Activated CD4-positive, alpha-beta T cell treated with anti-CD3 and anti-CD28 coated beads, Interleukin-2, amount 50 U/mL, for 48 hours (primary cell): Measurements from ENCODE around the gene KPNA3.
"Not testable (repeated sequence)": the region's sequence is repeated elsewhere in the genome, so short reads cannot be mapped to it uniquely, and the experiment has no call there.

Source experiments
- DNase-seq, 2 experiments: peaks; one replicate each; pipeline ENCODE4 v3.0.0-alpha.2; 2020

The KPNA3 gene

DNA sequence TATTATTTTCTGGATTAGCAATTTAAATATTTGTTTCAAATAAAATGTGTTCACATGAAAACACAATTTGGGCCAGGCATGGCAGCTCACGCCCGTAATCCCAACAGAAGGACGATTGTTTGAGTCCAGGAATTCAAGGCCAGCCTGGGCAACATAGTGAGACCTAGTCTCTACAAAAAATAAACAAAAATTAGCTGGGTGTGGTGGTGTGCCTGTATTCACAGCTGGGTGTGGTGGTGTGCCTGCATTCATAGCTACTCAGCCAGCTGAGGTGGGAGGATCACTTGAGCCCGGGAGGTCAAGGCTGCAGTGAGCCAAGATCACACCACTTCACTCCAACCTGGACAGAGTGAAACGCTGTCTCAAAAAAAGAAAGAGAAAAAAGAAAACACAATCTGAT is 46.4 kb downstream of the KPNA3 start:
- DNase-seq, result no peak

DNA sequence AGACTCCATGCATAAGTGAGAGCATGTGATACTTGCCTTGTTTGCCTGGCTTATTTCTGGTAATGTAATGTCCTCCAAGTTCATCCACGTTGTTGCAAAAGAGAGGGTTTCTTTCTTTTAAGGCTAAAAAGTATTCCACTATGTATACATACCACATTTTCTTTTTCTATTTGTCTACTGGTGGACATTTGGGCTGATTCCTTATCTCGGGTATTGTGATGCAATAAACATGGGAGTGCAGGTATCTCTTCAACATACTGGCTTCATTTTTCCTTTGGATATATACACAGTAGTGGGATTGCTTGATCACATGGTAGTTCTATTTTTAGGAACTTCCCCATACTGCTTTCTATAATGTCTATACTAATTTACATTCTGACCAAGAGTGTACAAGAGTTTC is 51.6 kb downstream of the KPNA3 start:
- DNase-seq, result no peak

DNA sequence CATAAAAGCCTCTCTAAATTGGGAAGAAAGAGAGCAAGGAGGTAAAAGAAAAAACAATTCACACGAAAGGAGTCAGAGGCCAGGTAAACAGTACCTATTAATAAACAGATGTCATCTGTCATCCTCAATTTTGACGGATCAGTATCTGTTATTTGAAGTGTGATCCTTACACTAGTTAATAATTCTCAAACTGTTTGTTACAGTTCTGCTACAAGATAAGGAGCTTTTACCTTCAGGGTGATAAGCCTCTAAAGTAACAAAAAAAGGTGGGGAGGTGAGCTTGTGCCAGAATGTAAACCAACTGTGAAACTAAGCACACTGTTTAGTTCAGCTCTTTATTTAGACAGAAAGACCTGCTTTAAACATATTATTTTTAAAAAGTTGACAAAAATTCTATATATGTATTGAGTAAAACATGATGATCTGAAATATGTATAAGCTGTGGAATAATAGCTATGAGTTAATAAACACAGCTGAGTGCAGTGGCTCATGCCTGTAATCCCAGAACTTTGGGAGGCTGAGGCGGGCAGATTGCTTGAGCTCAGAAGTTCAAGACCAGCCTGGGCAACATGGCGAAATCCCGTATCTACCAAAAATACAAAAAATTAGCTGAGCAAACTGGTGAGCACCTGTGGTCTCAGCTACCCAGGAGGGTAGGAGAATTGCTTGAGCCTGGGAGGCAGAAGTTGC is 52.8 kb downstream of the KPNA3 start:
- DNase-seq, result no peak

DNA sequence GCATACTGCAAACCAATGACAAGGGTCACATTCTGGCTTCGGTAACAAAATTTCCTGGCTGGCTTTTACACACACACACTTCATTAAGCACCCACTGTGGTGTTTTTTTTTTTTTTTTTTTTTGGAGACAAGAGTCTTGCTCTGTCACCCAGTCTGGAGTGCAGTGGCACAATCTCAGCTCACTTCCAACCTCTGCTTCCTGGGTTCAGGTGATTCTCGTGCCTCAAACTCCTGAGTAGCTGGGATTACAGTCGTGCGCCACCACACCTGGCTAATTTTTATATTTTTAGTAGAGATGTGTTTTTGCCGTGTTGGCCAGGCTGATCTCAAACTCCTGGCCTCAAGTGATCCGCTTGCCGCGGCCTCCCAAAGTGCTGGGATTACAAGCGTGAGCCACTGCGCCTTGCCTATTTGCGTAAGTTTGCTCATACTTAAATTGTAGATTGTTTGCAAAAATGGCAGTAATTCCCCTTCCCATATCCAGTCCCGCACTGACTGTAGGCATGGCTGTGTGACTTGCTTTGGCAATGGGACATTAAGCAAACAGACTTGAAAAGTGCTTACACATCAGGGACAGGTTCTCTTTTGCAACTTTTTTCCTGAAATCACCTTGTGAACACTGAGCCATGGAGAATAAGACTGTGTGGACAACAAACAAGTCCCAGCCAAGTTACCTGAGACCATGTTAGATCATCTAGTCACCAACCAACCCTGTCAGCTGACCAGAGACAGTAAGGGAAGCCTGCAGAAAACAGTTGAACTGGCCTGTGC is 59.1 kb downstream of the KPNA3 start:
- DNase-seq, result no peak

DNA sequence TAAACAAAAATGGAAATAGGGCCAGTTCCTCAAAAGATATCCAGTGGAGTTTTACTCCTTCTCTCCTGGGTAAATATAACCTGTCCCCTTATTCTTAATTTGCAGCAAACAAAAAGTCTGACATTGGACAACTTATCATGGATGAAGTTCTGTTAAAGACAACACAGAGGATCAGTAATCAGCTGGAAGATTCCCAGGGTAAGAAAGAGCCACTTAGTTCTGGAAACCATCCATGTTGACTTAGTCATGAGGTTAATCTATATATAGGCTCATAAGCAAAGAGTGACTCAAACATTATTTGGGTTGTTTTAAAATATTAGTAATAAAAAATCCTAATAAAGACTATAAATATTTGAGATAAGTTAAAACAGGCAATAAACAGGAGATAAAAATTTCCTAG is 60.7 kb downstream of the KPNA3 start:
- no peak for DNase-seq

DNA sequence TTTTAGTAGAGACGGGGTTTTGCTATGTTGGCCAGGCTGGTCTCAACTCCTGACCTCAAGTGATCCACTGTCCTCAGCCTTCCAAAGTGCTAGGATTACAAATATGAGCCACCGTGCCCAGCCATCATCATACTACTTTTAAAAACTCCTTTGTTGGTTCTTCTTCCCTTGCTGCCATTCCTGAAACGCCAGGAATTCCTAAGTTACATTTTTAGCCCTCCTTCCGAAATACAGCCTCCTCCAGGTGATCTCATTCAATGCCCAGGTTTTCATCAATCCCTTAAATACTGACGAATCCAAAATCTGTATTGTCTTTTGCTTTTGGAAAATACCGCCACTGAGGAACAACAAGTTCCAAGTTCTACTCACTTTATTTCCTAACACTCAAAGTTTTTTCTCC is 75.9 kb downstream of the KPNA3 start:
- no peak for DNase-seq

DNA sequence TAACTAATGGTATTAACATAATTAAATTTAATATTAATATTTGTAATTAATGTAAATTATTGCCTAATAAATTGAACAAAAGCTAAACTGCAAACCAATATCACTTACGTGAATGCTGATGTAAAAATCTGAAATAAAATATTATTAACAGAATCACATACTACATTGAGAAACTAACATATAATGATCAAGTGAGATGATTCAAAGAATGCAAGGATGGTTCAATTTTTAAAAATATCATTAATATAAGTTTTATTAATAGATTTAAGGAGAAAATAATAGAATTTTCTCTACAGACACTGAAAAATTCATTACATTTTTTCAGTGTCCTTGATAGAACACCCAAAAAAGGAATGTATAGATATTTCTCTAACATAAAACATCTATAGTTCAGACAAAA is 77.7 kb downstream of the KPNA3 start:
- no peak for DNase-seq

DNA sequence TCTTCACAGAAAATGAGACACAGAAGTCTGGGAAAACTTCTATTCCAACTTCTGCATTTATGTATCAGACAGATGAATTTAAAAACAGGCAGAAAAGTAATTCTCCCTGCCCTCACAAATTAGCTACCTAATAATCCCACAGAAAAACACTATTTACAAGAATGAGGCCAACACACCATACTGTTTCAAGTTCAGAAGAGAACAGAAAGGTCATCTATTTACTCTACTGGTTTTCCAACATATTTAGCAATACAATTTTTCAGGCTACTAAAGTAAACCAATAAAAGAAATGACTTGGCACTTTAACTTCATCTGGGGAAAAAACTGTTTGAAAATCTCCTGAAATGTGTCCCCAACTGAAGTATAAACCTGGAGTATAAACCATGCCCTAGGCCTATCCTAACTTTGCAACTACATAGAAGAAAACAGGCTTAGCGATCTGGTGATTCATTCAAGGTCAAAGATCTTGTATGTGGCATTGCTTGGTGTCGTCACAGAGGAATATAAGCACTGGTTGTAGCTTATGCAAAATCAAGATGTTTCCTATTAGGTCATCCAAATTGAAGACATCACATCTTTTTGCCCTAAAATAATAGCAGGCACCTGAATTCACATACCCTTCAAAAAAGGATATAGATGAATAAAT is 81.1 kb downstream of the KPNA3 start:
- no peak for DNase-seq

DNA sequence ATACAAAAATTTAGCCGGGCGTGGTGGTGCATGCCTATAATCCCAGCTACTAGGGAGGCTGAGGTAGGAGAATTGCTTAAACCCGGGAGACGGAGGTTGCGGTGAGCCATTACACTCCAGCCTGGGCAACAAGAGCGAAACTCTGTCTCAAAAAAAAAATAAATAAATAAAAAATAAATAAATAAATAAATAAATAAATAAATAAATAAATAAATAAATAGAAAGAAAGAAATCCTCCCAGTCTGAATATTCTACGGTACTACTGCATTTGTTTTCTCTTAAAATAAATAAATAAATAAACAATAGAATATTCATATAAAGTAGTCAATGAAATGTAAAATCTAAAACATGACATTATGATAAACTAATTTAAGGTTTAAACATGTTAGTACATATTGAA is 88.2 kb downstream of the KPNA3 start:
- not testable (repeated sequence) for DNase-seq

DNA sequence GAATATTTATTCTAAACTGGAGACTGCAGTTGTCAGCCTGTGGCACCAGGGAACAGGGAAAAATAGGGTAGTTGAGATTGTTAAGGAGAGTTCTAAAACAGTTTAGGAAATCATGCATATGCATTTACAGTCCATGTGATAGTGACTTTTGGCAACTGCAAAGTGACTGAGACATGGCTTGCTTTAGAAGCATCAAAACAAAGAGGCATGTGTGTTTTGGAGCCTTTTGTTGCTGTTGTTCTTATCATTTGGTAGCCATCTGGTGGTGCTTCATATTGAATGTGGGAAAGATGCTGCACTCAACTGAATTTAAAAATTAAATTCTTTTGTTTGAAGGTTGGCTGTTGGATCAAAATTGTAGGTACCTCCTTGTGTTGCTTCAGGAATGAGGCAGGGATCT is 91.0 kb downstream of the KPNA3 start:
- DNase-seq, result no peak

DNA sequence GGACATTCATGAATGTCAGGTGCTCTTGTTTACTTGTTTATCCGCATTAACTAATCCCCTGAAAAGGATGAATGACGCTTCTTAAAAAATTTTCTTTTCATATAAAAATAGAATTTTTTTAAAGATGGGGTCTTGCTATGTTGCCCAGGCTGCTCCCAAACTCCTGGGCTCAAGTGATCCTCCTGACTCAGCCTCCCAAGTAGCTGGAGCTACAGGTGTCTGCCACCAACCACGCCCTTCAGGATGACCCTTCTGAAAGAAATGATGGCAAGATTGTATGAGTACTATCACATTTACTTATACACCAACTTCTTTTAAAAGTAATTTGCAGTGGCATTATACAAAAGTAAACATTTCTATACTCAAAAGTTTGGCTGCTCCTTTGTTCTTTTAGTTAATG is 95.0 kb downstream of the KPNA3 start:
- DNase-seq, result no peak

DNA sequence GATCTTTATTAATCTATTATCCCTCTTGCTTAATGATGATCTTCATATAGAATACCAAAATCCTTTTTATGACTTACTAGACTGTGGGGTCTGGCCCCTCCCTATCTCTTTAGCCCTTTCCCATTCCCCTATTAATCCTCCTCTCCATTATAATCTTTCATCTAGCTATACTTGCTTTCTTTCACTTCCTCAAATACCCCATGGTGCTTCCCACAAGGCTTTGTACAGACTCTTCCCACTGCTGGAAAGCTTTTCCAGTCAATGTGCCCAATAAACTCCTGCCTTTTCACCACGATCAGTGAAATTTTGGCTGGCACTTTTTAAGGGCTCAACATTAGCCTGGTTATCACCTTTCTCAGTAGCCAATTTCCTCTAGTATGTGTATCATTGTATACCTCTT is 98.0 kb downstream of the KPNA3 start:
- no peak for DNase-seq

DNA sequence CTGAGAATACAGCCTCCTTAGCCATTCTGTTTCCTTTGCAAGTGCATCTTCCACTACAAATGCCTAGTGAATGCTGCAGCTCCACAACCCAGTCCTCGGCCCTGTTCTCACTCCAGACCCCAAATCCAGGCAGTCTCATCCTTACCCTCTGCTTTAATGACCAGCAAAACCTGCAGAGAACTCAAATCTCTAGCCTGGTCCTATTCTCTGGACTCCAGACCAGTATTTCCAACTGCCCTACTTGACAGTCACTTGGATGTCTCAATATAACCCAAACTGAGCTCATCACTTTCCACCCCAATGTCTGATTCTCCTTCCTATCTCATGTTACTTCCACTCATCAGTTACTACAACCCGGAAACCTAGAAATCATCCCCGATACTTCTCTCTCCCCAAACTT is 98.6 kb downstream of the KPNA3 start:
- DNase-seq, result no peak

DNA sequence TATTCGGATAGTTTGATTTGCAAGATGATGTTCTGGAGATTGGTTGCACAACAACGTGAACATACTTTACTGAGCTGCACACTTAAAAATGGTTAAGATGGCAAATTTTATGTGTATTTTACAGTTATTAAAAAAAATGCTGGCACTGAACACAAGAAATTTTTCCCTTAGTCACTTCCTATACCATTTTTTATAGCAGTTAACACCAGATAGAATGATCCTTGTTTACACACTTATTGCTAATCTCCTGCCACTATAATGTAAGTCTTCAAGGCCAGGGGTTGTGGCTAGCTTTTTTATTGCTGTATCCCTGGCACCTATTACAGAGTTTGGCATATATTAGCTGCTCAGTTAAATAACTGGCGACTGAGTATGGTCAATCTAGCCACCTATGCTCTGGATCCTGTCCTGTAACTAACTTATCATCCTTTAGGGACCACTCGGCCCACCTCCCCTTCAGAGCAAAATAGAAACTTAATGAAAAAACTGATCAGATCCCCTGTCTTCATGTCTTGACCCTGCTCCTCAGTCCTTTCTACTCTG is 99.2 kb downstream of the KPNA3 start:
- DNase-seq, result no peak

DNA sequence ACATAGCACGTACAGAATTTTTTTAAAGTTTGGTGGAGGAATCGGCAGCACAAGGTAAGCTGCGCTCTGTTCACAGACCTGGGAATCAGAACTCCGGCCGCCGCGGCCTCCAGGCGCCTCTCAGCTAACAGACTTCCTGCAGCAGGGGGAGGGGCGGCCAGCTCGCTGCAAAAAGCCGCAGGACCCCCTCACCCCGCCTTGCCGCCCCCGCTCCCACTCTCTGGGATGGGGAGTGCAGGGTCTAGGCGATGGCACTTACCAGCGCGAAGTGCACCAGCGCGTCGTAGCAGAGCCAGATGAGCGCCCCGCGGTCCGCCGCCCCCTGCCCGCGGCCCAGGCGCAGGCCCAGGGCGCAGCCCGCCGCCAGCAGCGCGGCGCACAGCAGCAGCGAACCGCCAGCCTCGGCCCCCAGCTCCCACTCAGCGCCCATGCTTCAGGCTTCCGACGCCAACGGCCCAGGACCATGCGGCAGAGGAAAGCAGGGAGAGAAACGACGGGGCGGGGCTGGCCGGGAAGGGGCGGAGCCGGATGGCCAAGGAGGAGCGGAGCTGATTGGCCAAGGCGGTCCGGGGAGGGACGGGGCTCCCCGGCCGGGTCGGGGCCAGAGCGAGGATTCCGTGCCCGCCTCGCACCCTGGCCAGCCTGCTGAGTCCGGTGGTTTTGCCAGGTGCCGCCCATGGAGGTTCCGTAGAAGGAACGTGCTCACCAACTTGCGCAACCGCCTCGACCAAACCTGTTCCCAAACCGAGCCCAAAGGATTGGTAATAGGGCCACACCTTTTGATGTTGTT is 101.3 kb downstream of the KPNA3 start, which contains the start of gene EBPL:
Gene EBPL (minus strand): TSS at position 492 of the 790 bp plus-strand sequence. CDS start 62 bp downstream, at position 430.
- peak; percentile 97 for DNase-seq

DNA sequence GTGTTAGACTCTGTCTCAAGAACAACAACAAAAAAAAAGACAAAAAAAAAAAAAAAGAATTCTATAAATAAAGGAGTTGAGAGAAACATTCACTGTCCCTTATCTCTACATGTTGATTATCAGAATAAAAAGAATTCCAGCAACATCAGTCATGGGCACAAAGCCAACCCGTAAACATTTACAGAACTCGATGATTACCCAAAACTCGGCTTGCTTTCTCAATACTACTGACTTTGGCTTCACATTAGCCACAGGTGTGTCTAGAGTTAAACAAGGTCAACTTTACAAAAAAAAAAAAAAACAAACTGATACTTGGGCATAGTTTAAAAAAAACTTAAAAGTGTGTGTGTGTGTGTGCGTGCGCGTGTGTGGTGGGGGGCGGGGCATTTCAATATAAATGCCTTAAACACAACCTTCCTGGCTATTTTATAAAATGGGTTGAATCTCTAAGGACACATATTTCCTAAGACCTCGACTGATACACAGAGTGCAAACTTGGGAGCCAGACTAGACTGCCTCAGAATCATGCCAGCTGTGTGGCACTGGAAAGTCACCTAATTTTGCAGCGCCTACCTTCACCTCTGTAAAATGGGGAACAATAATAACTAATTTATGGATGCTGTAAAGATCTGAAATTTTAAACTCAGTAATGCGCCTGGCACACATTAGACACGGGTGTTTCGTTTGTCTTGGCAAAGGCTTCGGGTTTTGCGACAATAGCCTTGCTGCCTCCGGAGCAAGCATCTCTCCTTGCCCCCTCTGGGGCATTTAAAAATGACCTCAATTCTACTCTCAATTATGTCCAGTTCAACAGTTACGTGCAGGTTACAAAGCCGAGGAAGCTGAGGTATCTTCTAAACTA is 102.1 kb downstream of the KPNA3 start:
- peak in 1 of 2 experiments; percentile 15 for DNase-seq

DNA sequence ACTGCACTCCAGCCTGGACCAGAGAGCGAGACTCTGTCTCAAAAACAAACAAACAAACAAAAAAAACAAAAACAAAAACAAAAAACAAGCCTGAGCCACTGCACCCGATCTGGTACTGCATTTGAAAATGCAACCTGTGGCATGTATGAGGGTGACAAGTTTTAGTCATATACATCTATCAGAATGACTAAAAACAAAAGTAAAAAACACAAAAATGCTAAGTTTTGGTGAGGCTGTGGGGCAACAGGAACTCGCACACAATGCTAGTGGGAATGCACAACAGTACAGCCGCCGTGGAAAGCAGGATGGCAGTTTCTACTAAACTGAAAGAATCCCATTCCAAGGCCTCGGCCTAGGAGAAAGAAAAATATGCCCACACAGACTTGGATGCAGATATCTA is 109.0 kb downstream of the KPNA3 start:
- peak in 1 of 2 experiments; percentile 30 for DNase-seq

DNA sequence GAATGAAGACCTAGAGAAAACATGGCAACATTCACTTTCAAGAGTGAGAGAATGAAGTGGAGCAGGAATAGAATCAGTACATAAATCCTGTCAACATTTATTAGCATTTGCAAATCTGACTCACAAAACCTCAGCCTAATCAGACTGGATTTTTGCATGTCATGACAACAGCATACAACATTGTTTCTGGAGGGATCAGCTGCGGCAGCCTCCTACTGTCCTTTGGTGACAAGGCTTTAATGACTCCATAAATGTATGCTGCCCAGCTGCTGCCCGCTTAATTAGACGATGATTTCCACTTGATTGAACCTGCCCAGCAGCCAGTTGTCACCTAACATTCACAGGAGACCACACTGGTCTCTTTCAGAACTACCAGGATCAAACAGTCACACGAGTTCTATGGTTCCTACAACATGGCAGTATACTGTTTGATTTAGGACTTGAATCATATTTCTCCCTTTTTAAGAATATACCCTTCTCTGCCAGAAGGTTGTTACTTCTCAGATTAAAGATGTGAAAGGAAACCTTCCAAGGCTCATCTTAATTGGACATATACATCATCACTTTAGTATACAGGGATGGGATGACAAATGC is 110.5 kb downstream of the KPNA3 start:
- DNase-seq, result no peak

DNA sequence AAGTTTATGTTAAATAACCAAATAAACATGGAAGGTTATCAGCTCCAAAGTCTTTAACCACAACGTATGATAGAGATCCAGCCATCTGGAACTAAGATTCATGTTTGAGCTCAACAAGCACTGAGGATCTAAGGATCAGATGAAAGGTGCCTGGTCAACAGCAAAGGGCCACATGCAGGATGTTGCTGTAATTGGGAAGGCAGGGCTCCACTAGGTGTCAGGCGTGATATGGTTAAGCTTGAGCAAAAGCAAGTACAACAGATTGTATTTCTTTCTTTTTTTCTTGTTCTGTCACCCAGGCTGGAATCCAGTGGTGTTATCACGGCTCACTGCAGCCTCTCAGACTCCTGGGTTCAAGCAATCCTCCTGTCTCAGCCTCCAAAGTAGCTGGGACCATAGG is 113.2 kb downstream of the KPNA3 start:
- DNase-seq, result no peak

DNA sequence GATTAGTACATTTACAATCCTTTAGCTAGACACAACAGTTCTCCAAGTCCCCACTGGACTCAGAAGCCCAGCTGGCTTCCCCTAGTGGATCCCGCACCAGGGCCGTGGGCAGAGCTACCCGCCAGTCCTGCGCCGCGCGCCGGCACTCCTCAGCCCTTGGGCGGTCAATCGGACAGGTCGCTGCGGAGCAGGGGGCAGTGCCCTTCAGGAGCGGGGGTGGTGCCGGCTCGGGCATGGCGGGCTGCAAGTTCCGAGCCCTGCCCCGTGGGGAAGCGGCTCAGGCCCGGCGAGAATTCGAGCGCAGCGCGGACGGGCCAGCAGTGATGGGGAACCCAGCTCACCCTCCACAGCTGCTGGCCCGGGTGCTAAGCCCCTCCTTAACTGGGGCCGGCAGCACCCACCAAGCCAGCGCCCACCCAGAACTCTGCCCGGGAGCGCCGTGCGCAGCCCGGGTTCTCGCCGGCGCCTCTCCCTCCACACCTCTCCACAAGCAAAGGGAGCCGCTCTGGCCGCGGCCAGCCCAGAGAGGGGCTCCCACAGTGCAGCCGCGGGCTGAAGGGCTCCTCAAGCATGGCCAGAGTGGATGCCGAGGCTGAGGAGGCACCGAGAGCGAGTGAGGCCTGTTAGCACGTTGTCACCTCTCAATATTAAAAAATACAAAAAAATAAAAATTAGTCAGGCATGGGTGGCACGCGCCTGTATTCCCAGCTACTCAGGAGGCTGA is 114.1 kb downstream of the KPNA3 start:
- DNase-seq, result no peak
